Heart right ventricle (tissue), 16 donors: ENCODE data around the gene MNX1. TPM values are rescaled to one million over a fixed set of nuclear protein-coding genes. Genes with fewer than 3 reads are reported as not detected.

Source experiments
- ATAC-seq, 8 donors: fragments of 200-7000 bp; cut with Tn5 transposase; one replicate each; pipeline ENCODE4 v1.9.1; 2020; ENCODE audit warnings: mild to moderate bottlenecking in 8 of 8, moderate library complexity in 8 of 8, moderate number of reproducible peaks in 1 of 8
- DNase-seq, 2 donors: peaks; one replicate each; pipeline ENCODE4 v3.0.0-alpha.2; 2020
- H3K27ac ChIP-seq, 10 donors: fragments of 200-600 bp; sonication (generic) in 2 of 10; one replicate each; pipeline versions ENCODE4 v1.5.0 to v1.8.0; 2020 to 2022; ENCODE audit warnings: mild to moderate bottlenecking in 3 of 10
- H3K27me3 ChIP-seq, 7 donors: fragments of 200-600 bp; one replicate each; pipeline ENCODE4 v1.8.0; 2021 to 2022; ENCODE audit warnings: mild to moderate bottlenecking in 2 of 7
- H3K36me3 ChIP-seq, 9 donors: fragments of 200-600 bp; sonication (generic) in 1 of 9; one replicate each; pipeline versions ENCODE4 v1.5.0 to v1.8.0; 2020 to 2022; ENCODE audit warnings: mild to moderate bottlenecking in 2 of 9
- H3K4me1 ChIP-seq, 9 donors: fragments of 200-600 bp; sonication (generic) in 1 of 9; one replicate each; pipeline versions ENCODE4 v1.5.0 to v1.8.0; 2020 to 2022; ENCODE audit warnings: mild to moderate bottlenecking in 4 of 9
- H3K4me3 ChIP-seq, 10 donors: fragments of 200-600 bp; sonication (generic) in 2 of 10; one replicate each; pipeline versions ENCODE4 v1.5.0 to v1.8.0; 2020 to 2022; ENCODE audit warnings: mild to moderate bottlenecking in 7 of 10, moderate library complexity in 2 of 10
- H3K9me3 ChIP-seq, 11 donors: fragments of 200-600 bp in 10 of 11; sonication (generic) in 2 of 11; one replicate each; pipeline versions ENCODE4 v1.5.0 to v1.8.0; 2013 to 2022; ENCODE audit warnings: mild to moderate bottlenecking in 2 of 11, control low read depth in 1 of 11, moderate library complexity in 1 of 11
- WGBS, 2 donors: extraction: QIAGEN DNeasy Blood & Tissue Kit; methylation state at CpG; one replicate each; pipeline ENCODE4 v1.1.7; 2013; ENCODE audit warnings: inconsistent platforms in 1 of 2; 5-methylcytosine and 5-hydroxymethylcytosine counted together
- intact Hi-C, 10 donors: fragments of 100-400 bp; cut with DNase I; formaldehyde crosslinking; loops; one replicate each; pipeline versions ENCODE4 v1.11.1 to v1.14.2; 2022
- polyA plus RNA-seq, 2 donors: library from polyadenylated mRNA; stranded (reverse); fragments of 200-250 nt; gene quantifications; one replicate each; pipeline ENCODE4 v1.2.3, GENCODE V29; 2013
- total RNA-seq, 10 donors: library from RNA; stranded (reverse); fragmentation: NEBNext Ultra II Directional in 3 of 10; extraction: Animal tissue kit (Norgen Biotek cat#: 25700) in 3 of 10; gene quantifications; one replicate each; pipeline versions ENCODE4 v1.2.1 to v1.2.4, GENCODE V29; 2021 to 2023
- TF ChIP-seq, protein P1 (sequence below), 9 donors: fragments of 200-600 bp; sonication (generic) in 2 of 9; IDR thresholded peaks; one replicate each; pipeline versions ENCODE4 v1.5.0 to v1.8.0; 2021 to 2022; ENCODE audit warnings: antibody characterized with exemption in 9 of 9, mild to moderate bottlenecking in 5 of 9, moderate library complexity in 1 of 9
- donor health status: Arrhythmogenic right ventricular cardiomyopathy.
- donor health status: ischemic (EF 13 %, LVEDD 7.1; RV severe dilation, severe dysfunction).
- donor health status: healthy with polysubstance abuse.
- donor health status: DM: no; HTN: yes; CAD: no.
- donor health status: DM: no; HTN: no; CAD: no.
- donor health status: ischemic (EF 25% LVEDD 6.9; RV normal size, moderate dysfunction).
- donor health status: ischemic (EF 25% LVEDD 5.7; RV mildly dilated, moderate dysfunction).
- donor health status: healthy.
- donor health status: DM: yes; HTN: yes; CAD: no.
- donor health status: Ischemic cardiomyopathy.
- donor health status: ischemic (EF 35%, LVEDD 5.7; RV mildly dilated, moderate dysfunction).
- donor health status: nonischemic (EF 11% LVEDD 7.7; RV severe dilation, severe dysfunction).
- donor health status: DM: yes; HTN: yes; CAD: no.
- donor health status: PGD.
- donor health status: ischemic (EF 29% LVEDD 5.4; RV normal size, mild dysfunction).
- donor health status: nonischemic (EF 23%, LVEDD 6.1; RV moderate dilation, normal function).

The MNX1 gene
- total and polyA plus RNA-seq, 12 donors = not detected

DNA sequence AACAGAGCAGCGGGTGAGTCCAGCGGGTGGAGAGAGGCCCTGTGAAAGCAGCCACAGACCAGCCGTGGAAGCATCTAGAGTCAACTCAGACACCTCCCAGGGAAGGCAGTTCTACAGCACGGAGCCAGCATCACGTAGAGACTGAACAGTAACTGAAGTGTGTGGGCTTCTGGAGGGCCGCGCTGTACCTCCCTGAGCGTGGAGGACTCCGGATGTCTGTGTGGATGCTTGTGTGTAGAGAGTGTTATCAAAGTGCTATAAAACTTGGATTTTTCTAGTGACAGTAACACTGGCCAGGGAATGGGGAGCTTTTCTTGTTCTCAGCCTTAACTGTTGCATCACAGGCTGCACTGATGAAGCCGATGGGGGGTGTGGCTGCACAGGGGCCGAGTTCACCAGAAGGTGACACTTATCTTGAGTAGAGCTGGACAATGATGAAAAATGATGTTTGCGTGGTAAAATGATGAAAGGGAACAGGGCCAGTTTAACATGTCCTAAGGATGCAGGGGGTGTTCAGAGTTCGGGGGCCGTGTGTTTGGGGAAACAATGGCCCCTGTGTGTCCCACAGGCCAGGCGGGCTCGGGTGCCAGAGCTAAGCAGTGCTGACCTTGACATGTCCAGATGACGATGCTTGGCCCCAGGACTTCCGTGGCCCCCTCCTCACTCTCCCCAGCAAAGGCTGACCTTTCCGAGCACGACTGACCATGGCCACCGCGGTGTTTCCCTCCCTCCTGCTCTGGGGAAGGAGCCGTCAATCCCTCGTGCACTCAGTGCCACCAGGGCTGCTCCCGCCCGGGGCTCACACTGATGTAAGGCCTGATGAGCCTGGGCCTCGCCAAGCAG, 21.9 kb downstream of the MNX1 start:
- Histone ChIP-seq H3K4me1 (peaks cover 0 to 6% (median 0%) of the 10 kb centered on the region in 9 donors), H3K4me3 (no peak overlapping the region), H3K9me3 (no peaks in the 10 kb centered on the region), H3K27ac (no peak overlapping the region), H3K27me3 (peaks cover 0 to 40% (median 30%) of the 10 kb centered on the region in 7 donors), H3K36me3 (no peaks in the 10 kb centered on the region)
- DNase-seq = no peak
- TF ChIP-seq, protein P1, sequence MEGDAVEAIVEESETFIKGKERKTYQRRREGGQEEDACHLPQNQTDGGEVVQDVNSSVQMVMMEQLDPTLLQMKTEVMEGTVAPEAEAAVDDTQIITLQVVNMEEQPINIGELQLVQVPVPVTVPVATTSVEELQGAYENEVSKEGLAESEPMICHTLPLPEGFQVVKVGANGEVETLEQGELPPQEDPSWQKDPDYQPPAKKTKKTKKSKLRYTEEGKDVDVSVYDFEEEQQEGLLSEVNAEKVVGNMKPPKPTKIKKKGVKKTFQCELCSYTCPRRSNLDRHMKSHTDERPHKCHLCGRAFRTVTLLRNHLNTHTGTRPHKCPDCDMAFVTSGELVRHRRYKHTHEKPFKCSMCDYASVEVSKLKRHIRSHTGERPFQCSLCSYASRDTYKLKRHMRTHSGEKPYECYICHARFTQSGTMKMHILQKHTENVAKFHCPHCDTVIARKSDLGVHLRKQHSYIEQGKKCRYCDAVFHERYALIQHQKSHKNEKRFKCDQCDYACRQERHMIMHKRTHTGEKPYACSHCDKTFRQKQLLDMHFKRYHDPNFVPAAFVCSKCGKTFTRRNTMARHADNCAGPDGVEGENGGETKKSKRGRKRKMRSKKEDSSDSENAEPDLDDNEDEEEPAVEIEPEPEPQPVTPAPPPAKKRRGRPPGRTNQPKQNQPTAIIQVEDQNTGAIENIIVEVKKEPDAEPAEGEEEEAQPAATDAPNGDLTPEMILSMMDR (IDR thresholded peaks at IDR 0.05) = no peak
- WGBS, 2 donors = 74 to 81% methylated on average over 27 of the region's 27 CpGs
- intact Hi-C loops = no loop called here
- ATAC-seq = no peak

DNA sequence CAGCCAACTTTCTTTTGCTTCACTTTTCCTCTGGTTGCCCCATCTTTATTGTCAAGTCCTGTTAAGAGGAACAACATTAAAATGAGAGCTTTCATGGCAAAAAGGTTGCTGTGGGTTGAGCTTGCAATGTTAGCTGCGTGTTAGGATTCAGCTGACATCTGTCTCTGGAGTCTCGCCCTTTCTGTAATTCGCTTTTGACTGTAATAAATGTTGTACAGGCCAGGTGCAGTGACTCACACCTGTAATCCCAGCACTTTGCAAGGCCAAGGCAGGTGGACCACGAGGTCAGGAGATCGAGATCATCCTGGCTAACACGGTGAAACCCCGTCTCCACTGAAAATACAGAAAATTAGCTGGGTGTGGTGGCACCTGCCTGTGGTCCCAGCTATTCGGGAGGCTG, 24.1 kb downstream of the MNX1 start:
- intact Hi-C loops = no loop called here

DNA sequence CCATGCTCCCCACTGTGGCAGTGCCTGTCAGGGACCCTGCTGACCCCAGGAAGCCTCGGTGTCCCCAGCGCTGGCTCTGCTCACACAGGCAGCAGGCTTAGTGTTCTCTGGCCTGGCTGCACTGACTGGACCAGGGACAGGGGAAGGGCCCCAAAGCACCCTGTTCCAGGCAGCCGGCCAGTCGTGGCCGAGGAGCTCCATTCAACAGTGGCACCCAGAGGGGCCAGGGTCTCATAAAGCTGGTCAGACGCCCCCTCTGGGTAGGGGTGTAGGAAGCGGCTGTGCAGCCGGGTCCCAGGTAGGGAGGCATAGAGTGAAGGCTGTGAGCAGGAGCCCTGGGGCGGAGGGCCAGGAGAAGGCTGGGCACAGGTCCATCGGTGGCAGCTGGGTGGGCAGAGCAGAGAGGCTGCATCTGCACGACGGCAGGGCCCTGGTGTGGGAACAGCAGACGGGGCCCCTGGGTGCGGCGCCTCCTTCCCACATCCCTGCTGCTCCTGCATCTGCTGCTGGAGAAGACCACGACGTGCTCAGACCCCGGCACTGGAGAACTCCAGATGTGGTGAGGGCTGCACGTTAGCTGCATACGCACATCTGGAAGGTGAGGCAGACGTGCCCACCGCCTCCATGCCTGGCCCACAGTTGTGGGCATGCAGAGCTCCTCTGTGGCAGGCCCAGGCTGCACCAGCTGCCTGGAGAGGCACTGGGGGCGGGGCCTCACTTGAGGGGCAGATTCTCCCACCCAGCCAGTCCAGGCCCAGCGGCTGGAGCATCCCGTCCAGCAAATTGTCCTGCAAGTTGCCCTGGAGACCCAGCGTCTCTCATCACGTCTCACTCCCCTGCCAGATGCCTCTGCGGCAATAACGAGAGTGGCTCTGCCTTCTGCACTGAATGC, 25.1 kb downstream of the MNX1 start:
- Histone ChIP-seq H3K27ac (no peak overlapping the region), H3K4me3 (no peak overlapping the region), H3K4me1 (no peaks in the 10 kb centered on the region), H3K27me3 (peaks cover 0 to 10% (median 7%) of the 10 kb centered on the region in 7 donors), H3K9me3 (peaks cover 0 to under 1% (median 0%) of the 10 kb centered on the region in 11 donors), H3K36me3 (no peaks in the 10 kb centered on the region)
- TF ChIP-seq, protein P1 (IDR thresholded peaks at IDR 0.05) = no peak
- DNase-seq (no peak), ATAC-seq (peak in 1 of 8 donors; percentile 14)
- intact Hi-C loops = no loop called here
- WGBS, 2 donors = 83 to 89% methylated on average over 25 to 29 of the region's 29 CpGs

More for the DNA sequence above, 24.1 kb downstream of the MNX1 start:
- Histone ChIP-seq H3K27ac (no peak overlapping the region), H3K27me3 (peaks cover 0 to 18% (median 10%) of the 10 kb centered on the region in 7 donors), H3K4me1 (no peaks in the 10 kb centered on the region), H3K9me3 (no peaks in the 10 kb centered on the region), H3K36me3 (no peaks in the 10 kb centered on the region), H3K4me3 (no peak overlapping the region)
- WGBS, 2 donors = 91 to 94% methylated on average over 8 of the region's 8 CpGs
- ATAC-seq = no peak
- DNase-seq = no peak
- TF ChIP-seq, protein P1 (IDR thresholded peaks at IDR 0.05) = no peak

DNA sequence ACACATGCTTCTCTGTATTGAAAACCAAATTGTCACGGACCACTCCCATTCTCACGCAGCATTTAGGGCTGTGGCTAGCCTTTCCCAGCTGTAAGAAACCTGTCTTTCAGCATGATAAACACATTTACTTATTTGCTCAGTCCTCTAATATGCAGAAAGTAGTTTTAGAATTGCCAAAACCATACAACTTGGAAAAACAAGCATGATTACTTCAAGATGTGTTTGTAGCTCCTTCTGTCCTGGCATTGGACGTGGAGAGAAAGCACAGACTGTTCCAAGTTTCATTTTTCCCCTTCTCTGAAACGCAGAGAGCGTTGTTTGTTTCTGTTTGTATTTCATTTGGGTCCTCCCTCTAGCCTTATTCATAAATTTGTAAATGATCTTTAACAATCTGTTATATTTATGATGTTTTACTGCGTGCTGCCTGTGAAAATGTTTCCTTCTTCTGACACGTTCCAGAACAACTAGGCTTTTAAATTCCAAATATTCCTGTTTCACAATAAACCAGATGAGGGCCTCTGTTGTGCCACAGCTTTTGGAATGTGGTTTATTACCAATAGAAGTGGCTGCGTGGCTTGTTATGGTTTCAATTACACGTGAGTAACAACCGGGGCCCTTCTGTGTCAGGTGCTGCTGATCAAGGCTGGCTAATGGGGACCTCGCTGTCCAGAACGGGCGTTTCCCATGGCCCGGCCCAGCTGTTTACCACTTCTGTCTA, 26.1 kb downstream of the MNX1 start:
- peak in 2 of 8 donors; percentile 24 to 52 for ATAC-seq
- no peak overlapping the region for H3K27ac ChIP-seq
- no peaks in the 10 kb centered on the region for H3K4me1 ChIP-seq
- H3K9me3 ChIP-seq = peaks cover 0 to 10% (median 2%) of the 10 kb centered on the region in 11 donors
- TF ChIP-seq, protein P1 (IDR thresholded peaks at IDR 0.05) = no peak
- no peaks in the 10 kb centered on the region for H3K36me3 ChIP-seq
- 79 to 82% methylated on average over 14 of the region's 14 CpGs for WGBS, 2 donors
- peak overlapping the region in 3 of 10 donors; percentile 15 to 21 (median 18) for H3K4me3 ChIP-seq
- peaks cover 0 to 4% (median 0%) of the 10 kb centered on the region in 7 donors for H3K27me3 ChIP-seq
- DNase-seq = no peak
- intact Hi-C loops = no loop called here
